ENCODE results near the gene RALGAPA1.

DNA sequence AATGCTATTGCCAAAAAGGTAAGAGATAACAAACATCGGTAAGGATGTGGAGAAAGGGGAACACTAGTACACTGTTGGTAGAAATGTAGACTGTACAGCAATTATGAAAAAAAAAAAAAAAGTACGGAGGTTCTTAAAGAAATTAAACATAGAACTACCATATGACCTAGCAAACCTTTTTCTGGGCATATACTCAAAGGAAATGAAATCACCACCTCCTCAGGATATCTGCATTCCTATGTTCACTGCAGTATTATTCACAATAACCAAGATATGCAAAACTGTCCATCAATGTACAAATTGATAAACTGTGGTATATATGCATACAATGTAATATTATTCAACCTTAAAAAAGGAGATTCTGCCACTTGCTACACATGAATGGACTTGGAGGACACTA lies 214.5 kb downstream of the RALGAPA1 start:
- TF ChIP-seq POLR2AphosphoS5 (IDR thresholded peaks at IDR 0.05) = no peak
- TF ChIP-seq, protein P1, sequence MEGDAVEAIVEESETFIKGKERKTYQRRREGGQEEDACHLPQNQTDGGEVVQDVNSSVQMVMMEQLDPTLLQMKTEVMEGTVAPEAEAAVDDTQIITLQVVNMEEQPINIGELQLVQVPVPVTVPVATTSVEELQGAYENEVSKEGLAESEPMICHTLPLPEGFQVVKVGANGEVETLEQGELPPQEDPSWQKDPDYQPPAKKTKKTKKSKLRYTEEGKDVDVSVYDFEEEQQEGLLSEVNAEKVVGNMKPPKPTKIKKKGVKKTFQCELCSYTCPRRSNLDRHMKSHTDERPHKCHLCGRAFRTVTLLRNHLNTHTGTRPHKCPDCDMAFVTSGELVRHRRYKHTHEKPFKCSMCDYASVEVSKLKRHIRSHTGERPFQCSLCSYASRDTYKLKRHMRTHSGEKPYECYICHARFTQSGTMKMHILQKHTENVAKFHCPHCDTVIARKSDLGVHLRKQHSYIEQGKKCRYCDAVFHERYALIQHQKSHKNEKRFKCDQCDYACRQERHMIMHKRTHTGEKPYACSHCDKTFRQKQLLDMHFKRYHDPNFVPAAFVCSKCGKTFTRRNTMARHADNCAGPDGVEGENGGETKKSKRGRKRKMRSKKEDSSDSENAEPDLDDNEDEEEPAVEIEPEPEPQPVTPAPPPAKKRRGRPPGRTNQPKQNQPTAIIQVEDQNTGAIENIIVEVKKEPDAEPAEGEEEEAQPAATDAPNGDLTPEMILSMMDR (IDR thresholded peaks at IDR 0.05; ENCODE audit: poor library complexity, severe bottlenecking) = no peak
- TF ChIP-seq EP300 (conservative IDR thresholded peaks at IDR 0.05; ENCODE audit: poor library complexity, severe bottlenecking) = no peak
- TF ChIP-seq EZH2 (IDR thresholded peaks at IDR 0.05; ENCODE audit: borderline replicate concordance, insufficient read depth, low read length, poor library complexity, severe bottlenecking) = no peak

All from neural cell (in vitro differentiated cells).